GM12878 (cell line): ENCODE measurements around the gene ATXN7L1. TPM values are rescaled to one million over a fixed set of nuclear protein-coding genes. Genes with fewer than 3 reads are reported as not detected.

Experiments
- ATAC-seq: fragments of 200-7000 bp; cut with Tn5 transposase; 3 replicates; pipeline ENCODE4 v1.9.1; 2020; ENCODE audit warnings: mild to moderate bottlenecking, moderate library complexity
- BruUV-seq: library from RNA; stranded (reverse); fragments of 400-500 nt; replicated peaks from 2 replicates; lab custom pipeline; 2021; lab: Mats Ljungman, UMichigan
- CTCF ChIA-PET: fragments of 300-600 bp; sonication (Branson Sonifier 250); formaldehyde crosslinking; extraction: SDS; loops from one replicate; lab custom pipeline; 2021; ENCODE audit warnings: inconsistent platforms; lab: Yijun Ruan, JAX
- POLR2A ChIA-PET: fragments of 350-600 bp; formaldehyde crosslinking; extraction: SDS; loops from one replicate; lab custom pipeline; 2021; ENCODE audit warnings: inconsistent platforms; lab: Charles Lee
- RAD21 ChIA-PET: fragments of 300-600 bp; sonication (Branson Sonifier 250); formaldehyde crosslinking; loops from one replicate; lab custom pipeline; 2023; ENCODE audit warnings: antibody characterized with exemption; ENCODE audit not compliant: unreplicated experiment; lab: Charles Lee
- SMC1A ChIA-PET: fragments of 300-600 bp; sonication (Branson Sonifier 250); formaldehyde crosslinking; loops from one replicate; lab custom pipeline; 2023; ENCODE audit not compliant: unreplicated experiment, uncharacterized antibody; lab: Charles Lee
- DNase-seq: peaks from one replicate; pipeline ENCODE4 v3.0.0-alpha.2; 2011; ENCODE audit warnings: low read depth, low spot score
- FAIRE-seq: peaks from 3 replicates; lab custom pipeline; 2011; peaks lifted over from hg19 to GRCh38; lab: Jason Lieb, UNC
- H2AFZ ChIP-seq: 2 replicates; pipeline ENCODE4 v1.6.0; 2011; ENCODE audit warnings: low read depth, low read length, control low read depth; ENCODE audit not compliant: control insufficient read depth
- H3K27ac ChIP-seq: 2 replicates; pipeline ENCODE4 v1.5.1; 2011; ENCODE audit warnings: control low read depth; ENCODE audit not compliant: control insufficient read depth, insufficient read depth
- H3K27me3 ChIP-seq, 2 experiments: replicated peaks in 1 of 2; 2 replicates each; pipeline versions ENCODE4 v1.6.0 to v1.6.1; 2011; ENCODE audit warnings: low read length in 1 of 2; ENCODE audit not compliant: control insufficient read depth in 2 of 2, insufficient read depth in 2 of 2
- H3K36me3 ChIP-seq, 2 experiments: 2 replicates each; pipeline ENCODE4 v1.5.1; 2011; ENCODE audit warnings: low read length in 1 of 2; ENCODE audit not compliant: control insufficient read depth in 2 of 2, insufficient read depth in 2 of 2
- H3K4me1 ChIP-seq: 2 replicates; pipeline ENCODE4 v1.6.1; 2011; ENCODE audit warnings: mild to moderate bottlenecking, low read length, moderate library complexity, mixed read lengths; ENCODE audit not compliant: control insufficient read depth, insufficient read depth
- H3K4me2 ChIP-seq: 2 replicates; pipeline ENCODE4 v1.6.0; 2011; ENCODE audit warnings: control low read depth; ENCODE audit not compliant: control insufficient read depth, insufficient read depth
- H3K4me3 ChIP-seq: fragments of 200-600 bp; sonication (generic); 2 replicates; pipeline ENCODE4 v1.5.1; 2016
- H3K79me2 ChIP-seq: 2 replicates; pipeline ENCODE4 v1.6.0; 2011; ENCODE audit warnings: low read length; ENCODE audit not compliant: control insufficient read depth, insufficient read depth
- H3K9ac ChIP-seq: 2 replicates; pipeline ENCODE4 v1.8.0; 2011; ENCODE audit warnings: low read length, control low read depth, mixed read lengths; ENCODE audit not compliant: control insufficient read depth, insufficient read depth
- H3K9me3 ChIP-seq: replicated peaks from 3 replicates; pipeline ENCODE4 v1.5.1; 2011; ENCODE audit warnings: mild to moderate bottlenecking, low read length; ENCODE audit not compliant: control insufficient read depth, insufficient read depth
- H4K20me1 ChIP-seq: 2 replicates; pipeline ENCODE4 v1.6.0; 2011; ENCODE audit not compliant: control insufficient read depth, insufficient read depth
- BRCA1 ChIP-seq: IDR thresholded peaks from 2 replicates; pipeline ENCODE4 v1.6.1; 2011; ENCODE audit warnings: low read depth, low read length, improper control_type of control experiment
- CBFB ChIP-seq: IDR thresholded peaks from 2 replicates; pipeline ENCODE4 v1.6.1; 2016; ENCODE audit warnings: antibody characterized with exemption, low read depth
- SREBF1 ChIP-seq: IDR thresholded peaks from 2 replicates; pipeline ENCODE4 v1.6.1; 2012; ENCODE audit warnings: mild to moderate bottlenecking, low read length
- WGBS: methylation state at CpG from one replicate; pipeline ENCODE4 v1.1.6; 2016; ENCODE audit warnings: low lambda C conversion rate; ENCODE audit not compliant: insufficient replicate concordance, insufficient coverage; ENCODE audit errors: missing lambda C conversion rate; 5-methylcytosine and 5-hydroxymethylcytosine counted together
- in situ Hi-C: fragments of 300-500 bp; cut with MboI; formaldehyde crosslinking; loops from 9 replicates; pipeline ENCODE4 v1.14.3; 2018; ENCODE audit warnings: mixed read lengths
- intact Hi-C: fragments of 100-400 bp; cut with micrococcal nuclease; formaldehyde crosslinking; loops from one replicate; pipeline ENCODE4 v1.14.2; 2022; ENCODE audit not compliant: unreplicated experiment
- polyA plus RNA-seq, 11 experiments: library from polyadenylated mRNA; depleted of rRNA in 4 of 11; unstranded in 6 of 11; stranded (reverse) in 5 of 11; fragments of >200 nt; fragmentation: Nextera tagmentation in 4 of 11; fragmentation: Illumina TruSeq in 1 of 11; extraction: Ambion mirVana in 4 of 11; extraction: Trizol in 1 of 11; gene quantifications; 1 replicate in 1 of 11; 2 replicates in 10 of 11; pipeline versions ENCODE4 v1.2.1 to v1.2.3, GENCODE V29; 2011 to 2016; ENCODE audit warnings: inconsistent platforms in 2 of 11, missing spikeins in 2 of 11, low read depth in 1 of 11
- total RNA-seq, 4 experiments: library from RNA; depleted of rRNA in 3 of 4; stranded (reverse); fragments of >200 nt in 3 of 4; fragmentation: Illumina TruSeq in 1 of 4; extraction: Trizol in 1 of 4; gene quantifications; 2 replicates each; pipeline versions ENCODE4 v1.2.1 to v1.2.3, GENCODE V29; 2013 to 2021
- TF ChIP-seq, protein P1 (sequence below): fragments of 450-650 bp; formaldehyde crosslinking; IDR thresholded peaks from 2 replicates; pipeline ENCODE4 v1.4.0; 2020; ENCODE audit warnings: mild to moderate bottlenecking, moderate library complexity

Gene ATXN7L1
- total and polyA plus RNA-seq, 10 of the 15 experiments (the other 5 are each of a cell fraction or from before 2014, with no cell fraction given): 0.40 to 2.9 (median 1.2) TPM

DNA sequence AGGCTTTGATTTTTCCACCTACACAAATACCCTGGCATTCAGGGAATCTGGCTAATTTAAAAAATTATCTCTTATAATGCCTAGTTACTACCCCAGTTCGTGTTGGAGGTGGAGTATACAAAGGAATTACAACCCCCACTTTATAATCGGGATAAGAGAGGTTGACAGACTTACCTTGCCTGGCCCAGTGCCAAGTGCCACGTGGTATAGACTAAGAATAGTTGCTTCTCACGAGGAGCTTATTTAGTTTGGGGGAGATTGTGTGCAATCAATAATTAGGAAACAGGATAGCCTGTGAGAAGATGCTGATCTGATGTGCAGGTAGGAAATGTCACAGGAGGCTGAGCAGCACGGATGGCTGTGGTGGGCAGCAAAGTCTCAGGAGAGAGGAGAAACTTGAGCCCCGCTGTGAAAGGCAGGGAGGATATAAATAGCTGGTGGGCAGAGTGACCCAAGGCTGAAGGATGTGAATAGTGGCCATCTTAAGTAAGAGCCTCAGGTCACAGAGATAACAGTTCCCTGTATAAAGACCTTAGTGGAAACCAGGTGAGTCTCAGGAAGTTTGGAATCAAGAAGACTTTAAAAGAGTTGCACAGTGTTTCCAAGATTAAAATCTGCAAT lies 11.3 kb upstream of the ATXN7L1 start:
- H3K27ac ChIP-seq: no peak overlapping the region
- DNase-seq: no peak
- H3K9ac ChIP-seq: no peak overlapping the region
- H3K36me3 ChIP-seq: no peaks in the 10 kb centered on the region
- POLR2A ChIA-PET: interaction anchor here (0.6 to 1.0 kb wide), 3 partner anchors 52 to 105 kb away, joined by 3 to 4 read pairs (median 3); no protein-coding TSS in a partner anchor
- no peak for FAIRE-seq
- no peaks in the 10 kb centered on the region for H4K20me1 ChIP-seq
- no peaks in the 10 kb centered on the region for H3K9me3 ChIP-seq
- in situ Hi-C loops (no loop called here), intact Hi-C loops (loop anchor here (10.0 kb wide), 1 partner anchor 233 kb away; no protein-coding TSS in a partner anchor)
- no peaks in the 10 kb centered on the region for H3K4me1 ChIP-seq
- no TSS peak for BruUV-seq
- H3K4me3 ChIP-seq: no peak overlapping the region
- CTCF ChIA-PET: interaction anchor here (2.1 to 6.1 kb wide), 2 partner anchors 123 to 126 kb away, joined by 10 to 42 read pairs; no protein-coding TSS in a partner anchor
- no peaks in the 10 kb centered on the region; a peak in 1 of 4 replicates for H3K27me3 ChIP-seq
- TF ChIP-seq SREBF1: no peak
- TF ChIP-seq BRCA1: no peak
- TF ChIP-seq, protein P1, sequence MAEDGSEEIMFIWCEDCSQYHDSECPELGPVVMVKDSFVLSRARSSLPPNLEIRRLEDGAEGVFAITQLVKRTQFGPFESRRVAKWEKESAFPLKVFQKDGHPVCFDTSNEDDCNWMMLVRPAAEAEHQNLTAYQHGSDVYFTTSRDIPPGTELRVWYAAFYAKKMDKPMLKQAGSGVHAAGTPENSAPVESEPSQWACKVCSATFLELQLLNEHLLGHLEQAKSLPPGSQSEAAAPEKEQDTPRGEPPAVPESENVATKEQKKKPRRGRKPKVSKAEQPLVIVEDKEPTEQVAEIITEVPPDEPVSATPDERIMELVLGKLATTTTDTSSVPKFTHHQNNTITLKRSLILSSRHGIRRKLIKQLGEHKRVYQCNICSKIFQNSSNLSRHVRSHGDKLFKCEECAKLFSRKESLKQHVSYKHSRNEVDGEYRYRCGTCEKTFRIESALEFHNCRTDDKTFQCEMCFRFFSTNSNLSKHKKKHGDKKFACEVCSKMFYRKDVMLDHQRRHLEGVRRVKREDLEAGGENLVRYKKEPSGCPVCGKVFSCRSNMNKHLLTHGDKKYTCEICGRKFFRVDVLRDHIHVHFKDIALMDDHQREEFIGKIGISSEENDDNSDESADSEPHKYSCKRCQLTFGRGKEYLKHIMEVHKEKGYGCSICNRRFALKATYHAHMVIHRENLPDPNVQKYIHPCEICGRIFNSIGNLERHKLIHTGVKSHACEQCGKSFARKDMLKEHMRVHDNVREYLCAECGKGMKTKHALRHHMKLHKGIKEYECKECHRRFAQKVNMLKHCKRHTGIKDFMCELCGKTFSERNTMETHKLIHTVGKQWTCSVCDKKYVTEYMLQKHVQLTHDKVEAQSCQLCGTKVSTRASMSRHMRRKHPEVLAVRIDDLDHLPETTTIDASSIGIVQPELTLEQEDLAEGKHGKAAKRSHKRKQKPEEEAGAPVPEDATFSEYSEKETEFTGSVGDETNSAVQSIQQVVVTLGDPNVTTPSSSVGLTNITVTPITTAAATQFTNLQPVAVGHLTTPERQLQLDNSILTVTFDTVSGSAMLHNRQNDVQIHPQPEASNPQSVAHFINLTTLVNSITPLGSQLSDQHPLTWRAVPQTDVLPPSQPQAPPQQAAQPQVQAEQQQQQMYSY: no peak
- TF ChIP-seq CBFB: no peak
- WGBS: 3% methylated on average over 6 of the region's 6 CpGs
- RAD21 ChIA-PET: interaction anchor here (0.8 kb wide), 1 partner anchor 127 kb away, joined by 3 read pairs; no protein-coding TSS in a partner anchor
- H3K79me2 ChIP-seq: no peaks in the 10 kb centered on the region
- H2AFZ ChIP-seq: no peak overlapping the region
- no peak overlapping the region for H3K4me2 ChIP-seq
- SMC1A ChIA-PET: interaction anchor here (0.6 to 3.9 kb wide), 7 partner anchors 8 to 127 kb away, joined by 3 to 17 read pairs (median 3); no protein-coding TSS in a partner anchor
- ATAC-seq: no peak
